ENCODE data around the gene TNRC18. TPM values are rescaled to one million over a fixed set of nuclear protein-coding genes. Genes with fewer than 3 reads are reported as not detected.

The TNRC18 gene
- total and polyA plus RNA-seq, 9 of the 15 experiments (the other 6 are each of a cell fraction or from before 2014, with no cell fraction given): 0.03 to 43.2 (median 18.0) TPM

DNA sequence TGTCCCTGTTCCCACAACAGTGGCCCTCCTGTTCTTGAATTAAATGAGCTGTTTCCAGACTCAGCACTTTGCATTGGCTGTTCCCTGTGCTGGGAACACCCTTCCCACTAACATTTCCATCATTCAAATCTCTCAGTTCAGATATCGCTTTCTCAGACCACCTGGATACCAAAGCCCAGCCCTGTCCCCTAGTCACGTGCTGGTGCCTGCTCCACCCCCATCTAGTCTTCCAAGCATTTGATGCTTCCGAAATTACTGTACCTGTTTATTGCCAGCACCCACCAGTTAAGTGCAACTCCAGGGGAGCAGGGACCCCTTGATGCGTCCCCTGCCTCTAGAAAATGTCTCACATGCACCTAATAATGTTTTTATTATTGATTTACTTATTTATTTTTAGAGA lies 143.9 kb downstream of the TNRC18 start:
- no peak for TF ChIP-seq ZNF589 (CRISPR knock-in tag; IDR thresholded peaks at IDR 0.05; ENCODE audit: low read depth)
- TF ChIP-seq, protein P1, sequence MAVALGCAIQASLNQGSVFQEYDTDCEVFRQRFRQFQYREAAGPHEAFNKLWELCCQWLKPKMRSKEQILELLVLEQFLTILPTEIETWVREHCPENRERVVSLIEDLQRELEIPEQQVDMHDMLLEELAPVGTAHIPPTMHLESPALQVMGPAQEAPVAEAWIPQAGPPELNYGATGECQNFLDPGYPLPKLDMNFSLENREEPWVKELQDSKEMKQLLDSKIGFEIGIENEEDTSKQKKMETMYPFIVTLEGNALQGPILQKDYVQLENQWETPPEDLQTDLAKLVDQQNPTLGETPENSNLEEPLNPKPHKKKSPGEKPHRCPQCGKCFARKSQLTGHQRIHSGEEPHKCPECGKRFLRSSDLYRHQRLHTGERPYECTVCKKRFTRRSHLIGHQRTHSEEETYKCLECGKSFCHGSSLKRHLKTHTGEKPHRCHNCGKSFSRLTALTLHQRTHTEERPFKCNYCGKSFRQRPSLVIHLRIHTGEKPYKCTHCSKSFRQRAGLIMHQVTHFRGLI (CRISPR knock-in tag; IDR thresholded peaks at IDR 0.05): no peak
- TF ChIP-seq, protein P2, sequence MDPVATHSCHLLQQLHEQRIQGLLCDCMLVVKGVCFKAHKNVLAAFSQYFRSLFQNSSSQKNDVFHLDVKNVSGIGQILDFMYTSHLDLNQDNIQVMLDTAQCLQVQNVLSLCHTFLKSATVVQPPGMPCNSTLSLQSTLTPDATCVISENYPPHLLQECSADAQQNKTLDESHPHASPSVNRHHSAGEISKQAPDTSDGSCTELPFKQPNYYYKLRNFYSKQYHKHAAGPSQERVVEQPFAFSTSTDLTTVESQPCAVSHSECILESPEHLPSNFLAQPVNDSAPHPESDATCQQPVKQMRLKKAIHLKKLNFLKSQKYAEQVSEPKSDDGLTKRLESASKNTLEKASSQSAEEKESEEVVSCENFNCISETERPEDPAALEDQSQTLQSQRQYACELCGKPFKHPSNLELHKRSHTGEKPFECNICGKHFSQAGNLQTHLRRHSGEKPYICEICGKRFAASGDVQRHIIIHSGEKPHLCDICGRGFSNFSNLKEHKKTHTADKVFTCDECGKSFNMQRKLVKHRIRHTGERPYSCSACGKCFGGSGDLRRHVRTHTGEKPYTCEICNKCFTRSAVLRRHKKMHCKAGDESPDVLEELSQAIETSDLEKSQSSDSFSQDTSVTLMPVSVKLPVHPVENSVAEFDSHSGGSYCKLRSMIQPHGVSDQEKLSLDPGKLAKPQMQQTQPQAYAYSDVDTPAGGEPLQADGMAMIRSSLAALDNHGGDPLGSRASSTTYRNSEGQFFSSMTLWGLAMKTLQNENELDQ (CRISPR knock-in tag; IDR thresholded peaks at IDR 0.05; ENCODE audit: borderline replicate concordance): no peak
- TF ChIP-seq ETV5 (CRISPR knock-in tag; IDR thresholded peaks at IDR 0.05; ENCODE audit: low read depth): no peak
- no peak for TF ChIP-seq XRCC4 (IDR thresholded peaks at IDR 0.05; ENCODE audit: extremely low read depth, insufficient read depth, insufficient read length)
- TF ChIP-seq ETS2 (tag; IDR thresholded peaks at IDR 0.05; ENCODE audit: borderline replicate concordance, poor library complexity, severe bottlenecking): no peak
- TF ChIP-seq TAL1 (IDR thresholded peaks at IDR 0.05): no peak
- TF ChIP-seq ZNF696 (CRISPR knock-in tag; conservative IDR thresholded peaks at IDR 0.05): no peak
- TF ChIP-seq SAFB2 (IDR thresholded peaks at IDR 0.05; ENCODE audit: borderline replicate concordance, low read depth, low read length, severe bottlenecking): no peak
- no peak for TF ChIP-seq HNRNPL (IDR thresholded peaks at IDR 0.05; ENCODE audit: low read depth, low read length)
- TF ChIP-seq ZNF263 (CRISPR knock-in tag; IDR thresholded peaks at IDR 0.05; ENCODE audit: borderline replicate concordance): no peak
- BruUV-seq (replicated peaks): no TSS peak
- no peak for FAIRE-seq
- CTCF ChIA-PET (ENCODE audit: low intra/inter-chr PET ratio): no interaction called here
- Histone ChIP-seq H3K9me1 (ENCODE audit: control insufficient read depth, insufficient read depth, low read length) (no peaks in the 10 kb centered on the region), H2AFZ (ENCODE audit: low read depth, low read length) (no peak overlapping the region), H3K79me2 (ENCODE audit: control insufficient read depth, insufficient read depth, low read length) (no peaks in the 10 kb centered on the region), H3K4me3 (no peak overlapping the region), H3K36me3 (ENCODE audit: control insufficient read depth, insufficient read depth, low read length) (no peaks in the 10 kb centered on the region), H3K4me1 (replicated peaks in 1 of 2; ENCODE audit: control insufficient read depth in 2 of 2, insufficient read depth in 2 of 2, low read length in 2 of 2) (peaks cover 0 to 28% of the 10 kb centered on the region in 2 experiments; a peak in 2 of 5 replicates), H3K9ac (ENCODE audit: insufficient read depth in 1 of 2, low read depth in 2 of 2, low read length in 2 of 2) (no peak overlapping the region), H3K4me2 (ENCODE audit: insufficient read depth, low read length) (no peak overlapping the region), H3K27me3 (ENCODE audit: control insufficient read depth in 2 of 2, insufficient read depth in 2 of 2, low read length in 2 of 2) (peaks cover 8 to 27% of the 10 kb centered on the region in 2 experiments; a peak in 4 of 5 replicates), H4K20me1 (replicated peaks; ENCODE audit: control insufficient read depth, insufficient read depth, low read length) (0 out of 2 replicates have a peak, but pooled peaks cover 3% of the 10 kb centered on the region), H3K27ac (ENCODE audit: extremely low read depth, low read depth, low read length) (no peak overlapping the region), H3K9me3 (replicated peaks; ENCODE audit: control insufficient read depth, insufficient read depth, low read depth, low read length) (no peaks in the 10 kb centered on the region)
- DNase-seq (ENCODE audit: extremely low read depth in 1 of 4, low spot score in 3 of 4): no peak
- intact Hi-C loops (cut with micrococcal nuclease): no loop called here
- WGBS (ENCODE audit: insufficient coverage, low coverage, missing lambda C conversion rate): 15% methylated on average over 4 of the region's 4 CpGs
- POLR2A ChIA-PET: no interaction called here
- ATAC-seq: no peak
- in situ Hi-C loops (cut with MboI): no loop called here
